K562 (cell line): ENCODE results near the gene UBE2QL1. TPM values are rescaled to one million over a fixed set of nuclear protein-coding genes. Genes with fewer than 3 reads are reported as not detected.

ENCODE experiments used
- ATAC-seq: fragments of 200-7000 bp; cut with Tn5 transposase; 3 replicates; pipeline ENCODE4 v1.9.1; 2020; ENCODE audit warnings: moderate library complexity
- BruUV-seq: library from RNA; stranded (reverse); fragments of 400-500 nt; replicated peaks from 2 replicates; lab custom pipeline; 2021; lab: Mats Ljungman, UMichigan
- CTCF ChIA-PET: fragments of 300-600 bp; formaldehyde crosslinking; extraction: SDS; loops from one replicate; lab custom pipeline; 2021; ENCODE audit warnings: low intra/inter-chr PET ratio; lab: Yijun Ruan, JAX
- POLR2A ChIA-PET: fragments of 300-600, 350-650 bp; sonication (Branson Sonifier 250); formaldehyde crosslinking; extraction: SDS; loops from one replicate; lab custom pipeline; 2021; ENCODE audit warnings: antibody characterized with exemption, inconsistent platforms; lab: Yijun Ruan, JAX
- DNase-seq, 4 experiments: peaks; one replicate each; pipeline versions ENCODE4 v3.0.0 to v3.0.0-alpha.2; 2011 to 2018; ENCODE audit warnings: low spot score in 3 of 4, mixed read lengths in 3 of 4; ENCODE audit errors: extremely low read depth in 1 of 4
- FAIRE-seq: peaks from 2 replicates; lab custom pipeline; 2011; peaks lifted over from hg19 to GRCh38; lab: Jason Lieb, UNC
- H2AFZ ChIP-seq: 2 replicates; pipeline ENCODE4 v1.6.0; 2011; ENCODE audit warnings: low read depth, low read length, control low read depth, inconsistent platforms
- H3K27ac ChIP-seq: fragments of 200-600 bp; 3 replicates; pipeline ENCODE4 v1.8.0; 2011; ENCODE audit warnings: low read depth, mild to moderate bottlenecking, control low read depth, inconsistent platforms, low read length, moderate library complexity, mixed read lengths; ENCODE audit errors: extremely low read depth
- H3K27me3 ChIP-seq, 2 experiments: fragments of 300-600 bp in 1 of 2; 2 replicates in 1 of 2; 3 replicates in 1 of 2; pipeline versions ENCODE4 v1.6.0 to v1.8.0; 2011; ENCODE audit warnings: inconsistent platforms in 2 of 2, low read length in 2 of 2, mild to moderate bottlenecking in 1 of 2, mixed read lengths in 1 of 2, moderate library complexity in 1 of 2; ENCODE audit not compliant: control insufficient read depth in 2 of 2, insufficient read depth in 2 of 2
- H3K36me3 ChIP-seq: fragments of 300-600 bp; 3 replicates; pipeline ENCODE4 v1.8.0; 2011; ENCODE audit warnings: mild to moderate bottlenecking, low read length, inconsistent platforms; ENCODE audit not compliant: control insufficient read depth, insufficient read depth
- H3K4me1 ChIP-seq, 2 experiments: fragments of 200-600 bp in 1 of 2; replicated peaks in 1 of 2; 2 replicates in 1 of 2; 3 replicates in 1 of 2; pipeline versions ENCODE4 v1.5.1 to v1.8.0; 2011; ENCODE audit warnings: inconsistent platforms in 2 of 2, low read length in 2 of 2, mild to moderate bottlenecking in 1 of 2, mixed read lengths in 1 of 2, moderate library complexity in 1 of 2; ENCODE audit not compliant: control insufficient read depth in 2 of 2, insufficient read depth in 2 of 2
- H3K4me2 ChIP-seq: 2 replicates; pipeline ENCODE4 v1.6.1; 2011; ENCODE audit warnings: low read length, control low read depth, inconsistent platforms, mixed read lengths; ENCODE audit not compliant: insufficient read depth
- H3K4me3 ChIP-seq: fragments of 200-600 bp; sonication (generic), shearing (Covaris generic); 2 replicates; pipeline ENCODE4 v1.5.1; 2016; ENCODE audit warnings: control low read depth, inconsistent platforms
- H3K79me2 ChIP-seq: fragments of 200-600 bp; 3 replicates; pipeline ENCODE4 v1.8.0; 2011; ENCODE audit warnings: low read length, inconsistent platforms; ENCODE audit not compliant: control insufficient read depth, insufficient read depth
- H3K9ac ChIP-seq, 2 experiments: 2 replicates each; pipeline versions ENCODE4 v1.6.0 to v1.6.1; 2011; ENCODE audit warnings: low read depth in 2 of 2, low read length in 2 of 2, control low read depth in 1 of 2, inconsistent platforms in 1 of 2, mild to moderate bottlenecking in 1 of 2, mixed read lengths in 1 of 2; ENCODE audit not compliant: insufficient read depth in 1 of 2
- H3K9me1 ChIP-seq: one replicate; pipeline ENCODE4 v1.6.0; 2011; ENCODE audit warnings: inconsistent platforms, mild to moderate bottlenecking, low read length, moderate library complexity; ENCODE audit not compliant: control insufficient read depth, insufficient read depth
- H3K9me3 ChIP-seq: replicated peaks from 2 replicates; pipeline ENCODE4 v1.5.1; 2011; ENCODE audit warnings: low read depth, low read length, inconsistent platforms; ENCODE audit not compliant: control insufficient read depth, insufficient read depth
- H4K20me1 ChIP-seq: replicated peaks from 2 replicates; pipeline ENCODE4 v1.6.1; 2011; ENCODE audit warnings: low read length, inconsistent platforms, mixed read lengths; ENCODE audit not compliant: control insufficient read depth, insufficient read depth
- ILK ChIP-seq: fragments of 450-650 bp; IDR thresholded peaks from 2 replicates; pipeline ENCODE4 v1.6.1; 2016; ENCODE audit warnings: missing genetic modification characterization, low read depth, mild to moderate bottlenecking, missing compliant biosample characterization, moderate library complexity, borderline replicate concordance
- POU5F1 ChIP-seq: fragments of 150-350 bp; IDR thresholded peaks from 2 replicates; pipeline ENCODE4 v1.6.1; 2014; ENCODE audit warnings: borderline replicate concordance, low read length, low read depth, mild to moderate bottlenecking; ENCODE audit not compliant: partially characterized antibody
- WGBS: fragments of 100-300 bp; shearing (Covaris generic); methylation state at CpG from one replicate; pipeline ENCODE4 v1.1.6; 2016; ENCODE audit warnings: low coverage, mixed read lengths; ENCODE audit not compliant: insufficient coverage; ENCODE audit errors: missing lambda C conversion rate; 5-methylcytosine and 5-hydroxymethylcytosine counted together
- in situ Hi-C: fragments of 300-500 bp; cut with MboI; formaldehyde crosslinking; loops from 4 replicates; pipeline ENCODE4 v1.15.0; 2018; ENCODE audit warnings: inconsistent platforms, mixed read lengths
- intact Hi-C: fragments of 100-400 bp; cut with micrococcal nuclease; formaldehyde crosslinking; loops from 2 replicates; pipeline ENCODE4 v1.14.2; 2022
- polyA plus RNA-seq, 8 experiments: library from polyadenylated mRNA; depleted of rRNA in 4 of 8; stranded (reverse) in 5 of 8; unstranded in 3 of 8; fragments of >200 nt; fragmentation: Nextera tagmentation in 2 of 8; fragmentation: Illumina TruSeq in 1 of 8; extraction: Ambion mirVana in 2 of 8; extraction: Trizol in 1 of 8; gene quantifications; 2 replicates each; pipeline versions ENCODE4 v1.2.1 to v1.2.3, GENCODE V29; 2011 to 2014; ENCODE audit warnings: inconsistent platforms in 1 of 8, missing spikeins in 1 of 8
- total RNA-seq, 7 experiments: library from RNA; depleted of rRNA in 6 of 7; stranded (reverse); fragments of >200 nt in 6 of 7; fragmentation: Illumina TruSeq in 2 of 7; extraction: Trizol in 2 of 7; gene quantifications; 2 replicates each; pipeline versions ENCODE4 v1.2.1 to v1.2.3, GENCODE V29; 2011 to 2021; ENCODE audit warnings: low replicate concordance in 1 of 7
- TF ChIP-seq, protein P1 (sequence below), 3 experiments: IDR thresholded peaks in 2 of 3; conservative IDR thresholded peaks in 1 of 3; 2 replicates each; pipeline ENCODE4 v1.5.1; 2011 to 2012; ENCODE audit warnings: low read length in 3 of 3, mild to moderate bottlenecking in 3 of 3, control low read depth in 2 of 3, improper control_type of control experiment in 1 of 3, inconsistent platforms in 1 of 3, low read depth in 1 of 3, mixed read lengths in 1 of 3, moderate library complexity in 1 of 3; ENCODE audit not compliant: insufficient read depth in 2 of 3
- TF ChIP-seq, protein P2 (sequence below): fragments of 250-450 bp; sonication (Bioruptor Pico); IDR thresholded peaks from 2 replicates; pipeline ENCODE4 v1.5.0; 2021
- TF ChIP-seq, protein P3 (sequence below), 2 experiments: fragments of 450-650 bp; IDR thresholded peaks; 2 replicates each; pipeline ENCODE4 v1.6.1; 2018; ENCODE audit warnings: mild to moderate bottlenecking in 2 of 2, low read depth in 1 of 2; ENCODE audit not compliant: partially characterized antibody in 2 of 2

Gene UBE2QL1
- total and polyA plus RNA-seq, 9 of the 15 experiments (the other 6 are each of a cell fraction or from before 2014, with no cell fraction given): not detected

DNA sequence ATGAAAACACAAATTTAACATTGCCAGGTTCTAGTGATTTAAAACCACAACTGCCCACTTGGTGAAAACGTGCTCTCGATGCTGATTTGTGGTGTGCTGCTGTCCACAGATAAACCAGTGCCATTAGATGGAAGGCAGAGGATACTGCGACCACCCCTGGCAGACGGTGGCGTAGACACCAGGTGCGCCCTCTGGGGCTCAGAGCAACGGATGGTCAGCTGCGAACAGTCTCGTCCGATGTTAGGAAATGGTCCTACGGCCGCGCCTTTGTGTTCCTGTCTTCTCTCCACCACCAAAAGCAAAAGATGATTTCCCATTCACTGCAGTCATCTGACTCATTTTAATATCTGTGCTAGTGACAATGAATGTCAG is 43.2 kb downstream of the UBE2QL1 start:
- BruUV-seq: no TSS peak
- in situ Hi-C loops: no loop called here
- Histone ChIP-seq H3K9me1 (no peaks in the 10 kb centered on the region), H3K27ac (no peak overlapping the region), H3K4me3 (no peak overlapping the region)
- peak; percentile 39; the same call in 1 of the 3 replicates for ATAC-seq
- TF ChIP-seq, protein P1, sequence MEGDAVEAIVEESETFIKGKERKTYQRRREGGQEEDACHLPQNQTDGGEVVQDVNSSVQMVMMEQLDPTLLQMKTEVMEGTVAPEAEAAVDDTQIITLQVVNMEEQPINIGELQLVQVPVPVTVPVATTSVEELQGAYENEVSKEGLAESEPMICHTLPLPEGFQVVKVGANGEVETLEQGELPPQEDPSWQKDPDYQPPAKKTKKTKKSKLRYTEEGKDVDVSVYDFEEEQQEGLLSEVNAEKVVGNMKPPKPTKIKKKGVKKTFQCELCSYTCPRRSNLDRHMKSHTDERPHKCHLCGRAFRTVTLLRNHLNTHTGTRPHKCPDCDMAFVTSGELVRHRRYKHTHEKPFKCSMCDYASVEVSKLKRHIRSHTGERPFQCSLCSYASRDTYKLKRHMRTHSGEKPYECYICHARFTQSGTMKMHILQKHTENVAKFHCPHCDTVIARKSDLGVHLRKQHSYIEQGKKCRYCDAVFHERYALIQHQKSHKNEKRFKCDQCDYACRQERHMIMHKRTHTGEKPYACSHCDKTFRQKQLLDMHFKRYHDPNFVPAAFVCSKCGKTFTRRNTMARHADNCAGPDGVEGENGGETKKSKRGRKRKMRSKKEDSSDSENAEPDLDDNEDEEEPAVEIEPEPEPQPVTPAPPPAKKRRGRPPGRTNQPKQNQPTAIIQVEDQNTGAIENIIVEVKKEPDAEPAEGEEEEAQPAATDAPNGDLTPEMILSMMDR (IDR thresholded peaks at IDR 0.05 in 2 of 3, conservative IDR thresholded peaks at IDR 0.05 in 1 of 3; ENCODE audit: insufficient read depth in 2 of 3, low read depth in 1 of 3, low read length in 3 of 3): peak in 1 of 3 experiments; percentile 39; a peak in 1 of 6 replicates
- no peak for TF ChIP-seq POU5F1
- TF ChIP-seq, all 486 proteins: peak for 1
- H3K4me1 ChIP-seq: no peaks in the 10 kb centered on the region
- POLR2A ChIA-PET: no interaction called here
- CTCF ChIA-PET: no interaction called here
- no peaks in the 10 kb centered on the region for H3K36me3 ChIP-seq
- H4K20me1 ChIP-seq: no peaks in the 10 kb centered on the region
- intact Hi-C loops: no loop called here
- no peaks in the 10 kb centered on the region for H3K79me2 ChIP-seq
- no peak overlapping the region for H3K9ac ChIP-seq
- H2AFZ ChIP-seq: no peak overlapping the region
- WGBS: 8% methylated on average over 13 of the region's 13 CpGs
- H3K9me3 ChIP-seq: no peaks in the 10 kb centered on the region
- no peak for FAIRE-seq
- H3K27me3 ChIP-seq: peaks cover 37 to 56% of the 10 kb centered on the region in 2 experiments
- H3K4me2 ChIP-seq: no peak overlapping the region
- DNase-seq: no peak

DNA sequence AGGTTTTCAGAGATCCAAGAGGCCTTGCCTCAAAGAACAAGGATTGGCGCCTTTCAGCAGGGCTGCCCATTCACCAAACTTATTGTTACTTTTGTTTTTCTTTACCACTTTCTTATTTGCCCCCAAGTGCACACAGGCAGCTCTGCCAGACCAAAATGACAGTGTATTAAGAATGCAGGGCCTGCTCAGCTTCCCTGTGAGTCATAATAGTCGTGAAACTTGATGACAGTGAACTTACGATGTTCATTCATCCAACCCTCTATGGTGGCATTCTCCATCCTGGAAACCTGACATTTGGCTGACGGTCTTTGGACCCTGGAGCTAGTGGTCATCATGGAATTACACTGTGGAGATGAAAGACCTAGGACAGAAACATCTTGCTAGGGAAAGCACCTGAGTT is 44.3 kb downstream of the UBE2QL1 start:
- ATAC-seq (no peak), DNase-seq (no peak), FAIRE-seq (no peak)
- Histone ChIP-seq H2AFZ (no peak overlapping the region), H3K9me1 (no peaks in the 10 kb centered on the region), H3K4me2 (no peak overlapping the region), H4K20me1 (no peaks in the 10 kb centered on the region), H3K4me3 (no peak overlapping the region), H3K27me3 (peaks cover 39 to 61% of the 10 kb centered on the region in 2 experiments), H3K9me3 (no peaks in the 10 kb centered on the region), H3K4me1 (no peaks in the 10 kb centered on the region), H3K9ac (no peak overlapping the region), H3K36me3 (no peaks in the 10 kb centered on the region), H3K79me2 (no peaks in the 10 kb centered on the region), H3K27ac (no peak overlapping the region)
- WGBS: 0% methylated on average over 4 of the region's 4 CpGs
- no TSS peak for BruUV-seq
- intact Hi-C loops: no loop called here
- ChIA-PET POLR2A (interaction anchor here (1.0 kb wide), 1 partner anchor 9 kb away, joined by 4 read pairs; no protein-coding TSS in a partner anchor), CTCF (no interaction called here)
- in situ Hi-C loops: no loop called here
- TF ChIP-seq, protein P2, sequence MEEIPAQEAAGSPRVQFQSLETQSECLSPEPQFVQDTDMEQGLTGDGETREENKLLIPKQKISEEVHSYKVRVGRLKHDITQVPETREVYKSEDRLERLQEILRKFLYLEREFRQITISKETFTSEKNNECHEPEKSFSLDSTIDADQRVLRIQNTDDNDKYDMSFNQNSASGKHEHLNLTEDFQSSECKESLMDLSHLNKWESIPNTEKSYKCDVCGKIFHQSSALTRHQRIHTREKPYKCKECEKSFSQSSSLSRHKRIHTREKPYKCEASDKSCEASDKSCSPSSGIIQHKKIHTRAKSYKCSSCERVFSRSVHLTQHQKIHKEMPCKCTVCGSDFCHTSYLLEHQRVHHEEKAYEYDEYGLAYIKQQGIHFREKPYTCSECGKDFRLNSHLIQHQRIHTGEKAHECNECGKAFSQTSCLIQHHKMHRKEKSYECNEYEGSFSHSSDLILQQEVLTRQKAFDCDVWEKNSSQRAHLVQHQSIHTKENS: no peak
- TF ChIP-seq, protein P3, sequence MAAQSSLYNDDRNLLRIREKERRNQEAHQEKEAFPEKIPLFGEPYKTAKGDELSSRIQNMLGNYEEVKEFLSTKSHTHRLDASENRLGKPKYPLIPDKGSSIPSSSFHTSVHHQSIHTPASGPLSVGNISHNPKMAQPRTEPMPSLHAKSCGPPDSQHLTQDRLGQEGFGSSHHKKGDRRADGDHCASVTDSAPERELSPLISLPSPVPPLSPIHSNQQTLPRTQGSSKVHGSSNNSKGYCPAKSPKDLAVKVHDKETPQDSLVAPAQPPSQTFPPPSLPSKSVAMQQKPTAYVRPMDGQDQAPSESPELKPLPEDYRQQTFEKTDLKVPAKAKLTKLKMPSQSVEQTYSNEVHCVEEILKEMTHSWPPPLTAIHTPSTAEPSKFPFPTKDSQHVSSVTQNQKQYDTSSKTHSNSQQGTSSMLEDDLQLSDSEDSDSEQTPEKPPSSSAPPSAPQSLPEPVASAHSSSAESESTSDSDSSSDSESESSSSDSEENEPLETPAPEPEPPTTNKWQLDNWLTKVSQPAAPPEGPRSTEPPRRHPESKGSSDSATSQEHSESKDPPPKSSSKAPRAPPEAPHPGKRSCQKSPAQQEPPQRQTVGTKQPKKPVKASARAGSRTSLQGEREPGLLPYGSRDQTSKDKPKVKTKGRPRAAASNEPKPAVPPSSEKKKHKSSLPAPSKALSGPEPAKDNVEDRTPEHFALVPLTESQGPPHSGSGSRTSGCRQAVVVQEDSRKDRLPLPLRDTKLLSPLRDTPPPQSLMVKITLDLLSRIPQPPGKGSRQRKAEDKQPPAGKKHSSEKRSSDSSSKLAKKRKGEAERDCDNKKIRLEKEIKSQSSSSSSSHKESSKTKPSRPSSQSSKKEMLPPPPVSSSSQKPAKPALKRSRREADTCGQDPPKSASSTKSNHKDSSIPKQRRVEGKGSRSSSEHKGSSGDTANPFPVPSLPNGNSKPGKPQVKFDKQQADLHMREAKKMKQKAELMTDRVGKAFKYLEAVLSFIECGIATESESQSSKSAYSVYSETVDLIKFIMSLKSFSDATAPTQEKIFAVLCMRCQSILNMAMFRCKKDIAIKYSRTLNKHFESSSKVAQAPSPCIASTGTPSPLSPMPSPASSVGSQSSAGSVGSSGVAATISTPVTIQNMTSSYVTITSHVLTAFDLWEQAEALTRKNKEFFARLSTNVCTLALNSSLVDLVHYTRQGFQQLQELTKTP (IDR thresholded peaks at IDR 0.05; ENCODE audit: low read depth in 1 of 2, partially characterized antibody in 2 of 2): no peak
- TF ChIP-seq ILK (tag): no peak
